HEK293 (cell line): ENCODE results near the gene TDRD9.

ENCODE experiments used
- CTCF ChIA-PET: fragments of 350-600 bp; formaldehyde crosslinking; extraction: SDS; loops from one replicate; lab custom pipeline; 2021; ENCODE audit warnings: antibody characterized with exemption; lab: Yijun Ruan, JAX
- POLR2A ChIA-PET: fragments of 300-600 bp; formaldehyde crosslinking; extraction: SDS; loops from one replicate; lab custom pipeline; 2020; ENCODE audit warnings: antibody characterized with exemption, inconsistent platforms; lab: Yijun Ruan, JAX
- H3K27ac ChIP-seq: fragments of 200-500 bp; sonication (Bioruptor generic); 2 replicates; pipeline ENCODE4 v1.5.1; 2014; ENCODE audit warnings: low read depth, low read length, control low read depth, inconsistent platforms; ENCODE audit errors: extremely low read depth
- H3K36me3 ChIP-seq, 2 experiments: fragments of 200-500 bp in 1 of 2; sonication (Bioruptor generic) in 1 of 2; 1 replicate in 1 of 2; 2 replicates in 1 of 2; pipeline ENCODE4 v1.5.1; 2014 to 2017; ENCODE audit warnings: inconsistent platforms in 2 of 2, low read length in 2 of 2; ENCODE audit not compliant: control insufficient read depth in 2 of 2, insufficient read depth in 1 of 2
- H3K4me1 ChIP-seq: fragments of 200-500 bp; sonication (Bioruptor generic); 2 replicates; pipeline ENCODE4 v1.5.1; 2014; ENCODE audit warnings: mild to moderate bottlenecking, low read length, inconsistent platforms; ENCODE audit not compliant: control insufficient read depth, insufficient read depth
- H3K4me3 ChIP-seq: 2 replicates; pipeline ENCODE4 v1.5.1; 2011; ENCODE audit warnings: low read depth, mild to moderate bottlenecking, control low read depth, low read length, moderate library complexity
- H3K9me3 ChIP-seq: fragments of 200-500 bp; sonication (Bioruptor generic); 2 replicates; pipeline ENCODE4 v1.5.1; 2014; ENCODE audit warnings: low read depth, low read length, inconsistent platforms; ENCODE audit not compliant: control insufficient read depth, insufficient read depth
- GLI2 ChIP-seq: fragments of 450-650 bp; formaldehyde crosslinking; IDR thresholded peaks from 2 replicates; pipeline ENCODE4; 2017; ENCODE audit warnings: missing biosample characterization, missing genetic modification characterization, low read depth, borderline replicate concordance
- HOXA7 ChIP-seq: sonication (generic); formaldehyde crosslinking; IDR thresholded peaks from 2 replicates; pipeline ENCODE4 v1.8.1; 2022; ENCODE audit warnings: missing genetic modification reagents, borderline replicate concordance
- KLF1 ChIP-seq: fragments of 450-650 bp; formaldehyde crosslinking; IDR thresholded peaks from 2 replicates; pipeline ENCODE4 v1.5.1; 2016; ENCODE audit warnings: missing biosample characterization, missing genetic modification characterization
- PRDM6 ChIP-seq: fragments of 450-650 bp; formaldehyde crosslinking; IDR thresholded peaks from 2 replicates; pipeline ENCODE4 v1.5.1; 2017; ENCODE audit warnings: missing biosample characterization, missing genetic modification characterization
- SETDB1 ChIP-seq: IDR thresholded peaks from one replicate; pipeline ENCODE4 v1.6.1; 2017; ENCODE audit warnings: mild to moderate bottlenecking, low read length, moderate library complexity, mixed read lengths; ENCODE audit not compliant: insufficient read length
- TRIM28 ChIP-seq: IDR thresholded peaks from 2 replicates; pipeline ENCODE4 v1.6.1; 2011; ENCODE audit warnings: low read length, control low read depth, borderline replicate concordance
- YY1 ChIP-seq: fragments of 450-650 bp; formaldehyde crosslinking; IDR thresholded peaks from 2 replicates; pipeline ENCODE4 v1.5.1; 2018; ENCODE audit warnings: missing biosample characterization, missing genetic modification characterization
- ZBTB48 ChIP-seq: fragments of 450-650 bp; formaldehyde crosslinking; IDR thresholded peaks from 2 replicates; pipeline ENCODE4 v1.5.1; 2016; ENCODE audit warnings: missing biosample characterization, missing genetic modification characterization
- ZFP3 ChIP-seq: fragments of 450-650 bp; formaldehyde crosslinking; IDR thresholded peaks from 2 replicates; pipeline ENCODE4 v1.5.1; 2016; ENCODE audit warnings: low read depth, missing biosample characterization, missing genetic modification characterization
- ZFP37 ChIP-seq: fragments of 450-650 bp; formaldehyde crosslinking; IDR thresholded peaks from 2 replicates; pipeline ENCODE4 v1.5.1; 2016; ENCODE audit warnings: missing biosample characterization, missing genetic modification characterization
- ZIC2 ChIP-seq: fragments of 450-650 bp; formaldehyde crosslinking; IDR thresholded peaks from 2 replicates; pipeline ENCODE4 v1.5.1; 2016; ENCODE audit warnings: missing biosample characterization, missing genetic modification characterization
- ZNF140 ChIP-seq: fragments of 450-650 bp; formaldehyde crosslinking; IDR thresholded peaks from 2 replicates; pipeline ENCODE4 v1.5.1; 2016; ENCODE audit warnings: missing biosample characterization, missing genetic modification characterization
- ZNF280C ChIP-seq: fragments of 450-650 bp; formaldehyde crosslinking; IDR thresholded peaks from 2 replicates; pipeline ENCODE4 v1.5.1; 2016; ENCODE audit warnings: missing biosample characterization, missing genetic modification characterization
- ZNF362 ChIP-seq: fragments of 450-650 bp; formaldehyde crosslinking; IDR thresholded peaks from 2 replicates; pipeline ENCODE4 v1.5.1; 2016; ENCODE audit warnings: missing biosample characterization, missing genetic modification characterization
- ZNF510 ChIP-seq: fragments of 450-650 bp; formaldehyde crosslinking; IDR thresholded peaks from 2 replicates; pipeline ENCODE4 v1.5.1; 2018; ENCODE audit warnings: mild to moderate bottlenecking, missing genetic modification characterization, missing biosample characterization; ENCODE audit not compliant: insufficient replicate concordance
- ZNF513 ChIP-seq: fragments of 450-650 bp; IDR thresholded peaks from 2 replicates; pipeline ENCODE4 v1.5.1; 2018; ENCODE audit warnings: missing biosample characterization, missing genetic modification characterization
- ZNF585B ChIP-seq: fragments of 450-650 bp; formaldehyde crosslinking; IDR thresholded peaks from 2 replicates; pipeline ENCODE4 v1.5.1; 2016; ENCODE audit warnings: missing biosample characterization, missing genetic modification characterization
- ZNF701 ChIP-seq: fragments of 450-650 bp; formaldehyde crosslinking; IDR thresholded peaks from 2 replicates; pipeline ENCODE4 v1.5.1; 2016; ENCODE audit warnings: missing biosample characterization, missing genetic modification characterization
- ZNF785 ChIP-seq: fragments of 450-650 bp; formaldehyde crosslinking; IDR thresholded peaks from 2 replicates; pipeline ENCODE4 v1.5.1; 2016; ENCODE audit warnings: missing biosample characterization, missing genetic modification characterization
- ZSCAN5A ChIP-seq: fragments of 450-650 bp; formaldehyde crosslinking; IDR thresholded peaks from 2 replicates; pipeline ENCODE4 v1.5.1; 2016; ENCODE audit warnings: missing biosample characterization, missing genetic modification characterization

Gene TDRD9

GRCh38 chr14:104066719-104067295 lies 138.6 kb downstream of the TDRD9 start:
- H3K27ac ChIP-seq = no peak overlapping the region
- TF ChIP-seq ZNF785 (tag by site-specific recombination) = no peak
- peak; percentile 60; the same call in 1 of the 2 replicates for TF ChIP-seq TRIM28
- no peak for TF ChIP-seq ZNF140 (tag by site-specific recombination)
- no peak for TF ChIP-seq ZFP37
- no peak for TF ChIP-seq KLF1 (tag by site-specific recombination)
- peak; percentile 99 for TF ChIP-seq ZNF585B (tag by site-specific recombination)
- TF ChIP-seq SETDB1 = peak; percentile 60
- TF ChIP-seq ZIC2 (tag by site-specific recombination) = no peak
- no peak for TF ChIP-seq ZNF513 (tag by site-specific recombination)
- POLR2A ChIA-PET = no interaction called here
- H3K4me1 ChIP-seq = no peaks in the 10 kb centered on the region
- CTCF ChIA-PET = no interaction called here
- H3K9me3 ChIP-seq = no peaks in the 10 kb centered on the region
- no peaks in the 10 kb centered on the region for H3K36me3 ChIP-seq
- no peak overlapping the region for H3K4me3 ChIP-seq

GRCh38 chr14:104069541-104069940 lies 141.3 kb downstream of the TDRD9 start:
- Histone ChIP-seq H3K4me1 (no peaks in the 10 kb centered on the region), H3K36me3 (no peaks in the 10 kb centered on the region), H3K9me3 (no peaks in the 10 kb centered on the region), H3K4me3 (no peak overlapping the region), H3K27ac (no peak overlapping the region)
- CTCF ChIA-PET = interaction anchor here (1.4 kb wide), 1 partner anchor 9 kb away, joined by 10 read pairs; no protein-coding TSS in a partner anchor
- TF ChIP-seq ZBTB48 = no peak
- no peak for TF ChIP-seq HOXA7 (CRISPR knock-in tag)
- no peak for TF ChIP-seq ZSCAN5A (tag by site-specific recombination)
- POLR2A ChIA-PET = no interaction called here

GRCh38 chr14:104072586-104072985 lies 144.3 kb downstream of the TDRD9 start:
- no peak for TF ChIP-seq ZFP3 (tag by site-specific recombination)
- no peak for TF ChIP-seq ZNF785 (tag by site-specific recombination)
- TF ChIP-seq ZNF701 (tag by site-specific recombination) = no peak
- no peak for TF ChIP-seq GLI2 (tag by site-specific recombination)
- TF ChIP-seq YY1 = no peak
- no peak for TF ChIP-seq ZNF280C (tag by site-specific recombination)
- no peak for TF ChIP-seq PRDM6 (tag by site-specific recombination)
- TF ChIP-seq ZNF510 (tag by site-specific recombination) = no peak
- no peak for TF ChIP-seq ZNF362
- TF ChIP-seq, all 188 proteins: peak for 0
- H3K27ac ChIP-seq = no peak overlapping the region
- H3K9me3 ChIP-seq = no peaks in the 10 kb centered on the region
- ChIA-PET CTCF (interaction anchor here (0.6 kb wide), 2 partner anchors 12 to 55 kb away, joined by 5 to 6 read pairs; no protein-coding TSS in a partner anchor), POLR2A (no interaction called here)
- no peaks in the 10 kb centered on the region for H3K4me1 ChIP-seq
- H3K36me3 ChIP-seq = no peaks in the 10 kb centered on the region
- no peak overlapping the region for H3K4me3 ChIP-seq
